Endothelial cell of umbilical vein (primary cell): ENCODE results near the gene TNFRSF19.

ENCODE experiments used
- CTCF ChIP-seq, 2 donors: IDR thresholded peaks; 1 replicate in 1 of 2; 2 replicates in 1 of 2; pipeline ENCODE4 v1.5.1; 2011; ENCODE audit warnings: low read length in 2 of 2, mild to moderate bottlenecking in 2 of 2, moderate library complexity in 2 of 2, control low read depth in 1 of 2, inconsistent platforms in 1 of 2, low read depth in 1 of 2; ENCODE audit not compliant: insufficient read depth in 1 of 2; ENCODE audit errors: extremely low read depth in 1 of 2
- EZH2 ChIP-seq: IDR thresholded peaks from 2 replicates; pipeline ENCODE4 v1.6.1; 2012; ENCODE audit warnings: borderline replicate concordance, low read depth, mild to moderate bottlenecking, moderate library complexity, low read length, inconsistent platforms; ENCODE audit not compliant: severe bottlenecking
- GATA2 ChIP-seq: IDR thresholded peaks from 2 replicates; pipeline ENCODE4 v1.7.0; 2011; ENCODE audit warnings: low read depth, mild to moderate bottlenecking, moderate library complexity, mixed read lengths, low read length; ENCODE audit not compliant: insufficient read length, insufficient read depth
- MYC ChIP-seq: IDR thresholded peaks from one replicate; pipeline ENCODE4 v1.6.1; 2011; ENCODE audit warnings: mild to moderate bottlenecking, low read depth, low read length
- POLR2A ChIP-seq: IDR thresholded peaks from 2 replicates; pipeline ENCODE4 v1.6.1; 2012; ENCODE audit warnings: low read depth, mild to moderate bottlenecking, control low read depth, low read length
- POLR2AphosphoS5 ChIP-seq: IDR thresholded peaks from 2 replicates; pipeline ENCODE4 v1.6.1; 2012; ENCODE audit warnings: low read depth, mild to moderate bottlenecking, control low read depth, low read length, moderate library complexity; ENCODE audit not compliant: insufficient read depth

- TF ChIP-seq CTCF (IDR thresholded peaks at IDR 0.05; ENCODE audit: extremely low read depth in 1 of 2, insufficient read depth in 1 of 2, low read depth in 1 of 2, low read length in 2 of 2) (no peak), POLR2AphosphoS5 (no peak), MYC (no peak), POLR2A (no peak), EZH2 (no peak), GATA2 (no peak)
Measured at GRCh38 chr13:23711355-23711754, 141.1 kb downstream of the TNFRSF19 start.
